H1 (cell line): ENCODE measurements around the gene MPV17L. TPM values are rescaled to one million over a fixed set of nuclear protein-coding genes. Genes with fewer than 3 reads are reported as not detected.
"Not testable (repeated sequence)": the region's sequence is repeated elsewhere in the genome, so short reads cannot be mapped to it uniquely, and the experiment has no call there.

Experiments
- CTCF ChIA-PET: fragments of 300-600 bp; sonication (Branson Sonifier 250); formaldehyde crosslinking; loops from one replicate; lab custom pipeline; 2021; ENCODE audit not compliant: partially characterized antibody; lab: Charles Lee
- POLR2A ChIA-PET: fragments of 300-600 bp; sonication (Branson Sonifier 250); formaldehyde crosslinking; loops from one replicate; lab custom pipeline; 2021; ENCODE audit warnings: inconsistent platforms; ENCODE audit not compliant: partially characterized antibody; lab: Charles Lee
- DNase-seq, 2 experiments: peaks; one replicate each; pipeline versions ENCODE4 v3.0.0 to v3.0.0-alpha.2; 2010 to 2022; ENCODE audit warnings: low spot score in 2 of 2, low read depth in 1 of 2, mixed read lengths in 1 of 2
- FAIRE-seq: peaks from 2 replicates; lab custom pipeline; 2011; peaks lifted over from hg19 to GRCh38; lab: Jason Lieb, UNC
- H2AFZ ChIP-seq: 2 replicates; pipeline ENCODE4 v1.8.1; 2012; ENCODE audit warnings: low read length, inconsistent platforms
- H2AK5ac ChIP-seq: 2 replicates; pipeline ENCODE4 v1.6.1; 2013; ENCODE audit warnings: low read depth, low read length
- H2BK120ac ChIP-seq: replicated peaks from 2 replicates; pipeline ENCODE3; 2013; ENCODE audit warnings: low read depth, low read length, inconsistent platforms
- H2BK12ac ChIP-seq: 2 replicates; pipeline ENCODE4 v1.6.1; 2013; ENCODE audit warnings: low read depth, low read length
- H2BK15ac ChIP-seq: 2 replicates; pipeline ENCODE4 v1.6.1; 2013; ENCODE audit warnings: low read length
- H2BK20ac ChIP-seq: 2 replicates; pipeline ENCODE4 v1.6.1; 2013; ENCODE audit warnings: low read length
- H2BK5ac ChIP-seq: 2 replicates; pipeline ENCODE4 v1.6.1; 2013; ENCODE audit warnings: low read depth, low read length
- H3K14ac ChIP-seq: 2 replicates; pipeline ENCODE4 v1.6.1; 2013; ENCODE audit warnings: inconsistent platforms; ENCODE audit not compliant: insufficient read length
- H3K18ac ChIP-seq: 2 replicates; pipeline ENCODE4 v1.6.1; 2013; ENCODE audit warnings: low read length; ENCODE audit errors: extremely low read depth
- H3K23ac ChIP-seq: 2 replicates; pipeline ENCODE4 v1.6.1; 2013; ENCODE audit warnings: inconsistent platforms; ENCODE audit not compliant: insufficient read length
- H3K23me2 ChIP-seq: 2 replicates; pipeline ENCODE4 v1.6.1; 2013; ENCODE audit warnings: low read depth, low read length
- H3K27ac ChIP-seq: 2 replicates; pipeline ENCODE4 v1.6.1; 2011; ENCODE audit warnings: low read depth, low read length, inconsistent platforms
- H3K27me3 ChIP-seq, 4 experiments: replicated peaks in 1 of 4; 1 replicate in 1 of 4; 2 replicates in 3 of 4; pipeline versions ENCODE4 v1.6.1 to v1.8.1; 2011 to 2013; ENCODE audit warnings: low read length in 3 of 4, mild to moderate bottlenecking in 3 of 4, inconsistent platforms in 2 of 4, mixed read lengths in 2 of 4, moderate library complexity in 1 of 4; ENCODE audit not compliant: control insufficient read depth in 3 of 4, insufficient read depth in 3 of 4; ENCODE audit errors: extremely low read depth in 1 of 4
- H3K36me3 ChIP-seq, 4 experiments: 2 replicates each; pipeline versions ENCODE4 v1.6.1 to v1.8.1; 2011 to 2013; ENCODE audit warnings: mild to moderate bottlenecking in 4 of 4, low read length in 3 of 4, moderate library complexity in 2 of 4, control low read depth in 1 of 4, inconsistent platforms in 1 of 4; ENCODE audit not compliant: insufficient read depth in 4 of 4, control insufficient read depth in 2 of 4
- H3K4ac ChIP-seq: replicated peaks from 2 replicates; pipeline ENCODE3; 2013; ENCODE audit warnings: low read length, low read depth, mixed read lengths, inconsistent platforms; ENCODE audit not compliant: insufficient read length
- H3K4me1 ChIP-seq, 4 experiments: replicated peaks in 1 of 4; 1 replicate in 1 of 4; 2 replicates in 3 of 4; pipeline versions ENCODE4 v1.6.1 to v1.8.1; 2011 to 2013; ENCODE audit warnings: low read length in 3 of 4, inconsistent platforms in 2 of 4, mixed read lengths in 1 of 4; ENCODE audit not compliant: insufficient read depth in 4 of 4, control insufficient read depth in 3 of 4
- H3K4me2 ChIP-seq, 2 experiments: 2 replicates each; pipeline versions ENCODE4 v1.6.1 to v1.8.1; 2011 to 2013; ENCODE audit warnings: low read depth in 2 of 2, low read length in 2 of 2, control low read depth in 1 of 2, inconsistent platforms in 1 of 2, mild to moderate bottlenecking in 1 of 2; ENCODE audit not compliant: insufficient read depth in 1 of 2
- H3K4me3 ChIP-seq, 4 experiments: fragments of 200-600, 300-600 bp in 1 of 4; sonication (generic), shearing (Covaris generic), sonication (Bioruptor Twin) in 1 of 4; 2 replicates each; pipeline versions ENCODE4 v1.5.1 to v1.8.1; 2011 to 2016; ENCODE audit warnings: low read length in 4 of 4, low read depth in 3 of 4, control low read depth in 2 of 4, inconsistent platforms in 2 of 4, mild to moderate bottlenecking in 2 of 4, mixed read lengths in 1 of 4, moderate library complexity in 1 of 4; ENCODE audit not compliant: insufficient read depth in 2 of 4; ENCODE audit errors: extremely low read depth in 1 of 4
- H3K56ac ChIP-seq: replicated peaks from 2 replicates; pipeline ENCODE3; 2013; ENCODE audit warnings: low read depth, mild to moderate bottlenecking, mixed read lengths, low read length, inconsistent platforms; ENCODE audit not compliant: insufficient read length
- H3K79me1 ChIP-seq: 2 replicates; pipeline ENCODE4 v1.6.1; 2013; ENCODE audit warnings: low read depth, low read length, control low read depth
- H3K79me2 ChIP-seq, 2 experiments: 2 replicates each; pipeline versions ENCODE4 v1.6.1 to v1.8.1; 2012 to 2013; ENCODE audit warnings: low read length in 2 of 2, mild to moderate bottlenecking in 2 of 2, inconsistent platforms in 1 of 2; ENCODE audit not compliant: insufficient read depth in 2 of 2, control insufficient read depth in 1 of 2
- H3K9ac ChIP-seq, 4 experiments: replicated peaks in 1 of 4; 1 replicate in 1 of 4; 2 replicates in 3 of 4; pipeline versions ENCODE4 v1.6.1 to v1.8.1; 2011 to 2013; ENCODE audit warnings: low read depth in 3 of 4, low read length in 3 of 4, control low read depth in 2 of 4, mild to moderate bottlenecking in 2 of 4, moderate library complexity in 2 of 4, inconsistent platforms in 1 of 4; ENCODE audit errors: extremely low read depth in 1 of 4
- H3K9me3 ChIP-seq, 2 experiments: 2 replicates each; pipeline versions ENCODE4 v1.6.1 to v1.8.1; 2012 to 2013; ENCODE audit warnings: mild to moderate bottlenecking in 2 of 2, moderate library complexity in 2 of 2, control low read depth in 1 of 2, inconsistent platforms in 1 of 2, low read depth in 1 of 2, low read length in 1 of 2, mixed read lengths in 1 of 2; ENCODE audit not compliant: insufficient read depth in 2 of 2
- H4K20me1 ChIP-seq, 2 experiments: replicated peaks in 1 of 2; 2 replicates each; pipeline versions ENCODE3 to v1.8.1; 2011 to 2013; ENCODE audit warnings: inconsistent platforms in 2 of 2, low read length in 2 of 2, mild to moderate bottlenecking in 1 of 2; ENCODE audit not compliant: insufficient read depth in 2 of 2, control insufficient read depth in 1 of 2
- H4K5ac ChIP-seq: 2 replicates; pipeline ENCODE4 v1.6.1; 2013; ENCODE audit warnings: low read length, low read depth, mixed read lengths, inconsistent platforms; ENCODE audit not compliant: insufficient read length
- H4K8ac ChIP-seq: 2 replicates; pipeline ENCODE4 v1.8.0; 2013; ENCODE audit warnings: mild to moderate bottlenecking, moderate library complexity, low read length, inconsistent platforms; ENCODE audit not compliant: insufficient read depth; ENCODE audit errors: extremely low read depth
- H4K91ac ChIP-seq: replicated peaks from 2 replicates; pipeline ENCODE3; 2013; ENCODE audit warnings: low read length, mixed read lengths, inconsistent platforms; ENCODE audit not compliant: insufficient read length
- WGBS, 2 experiments: shearing (Covaris generic) in 1 of 2; methylation state at CpG; one replicate each; pipeline versions ENCODE4 v1.1.6 to v1.1.7; 2013 to 2015; ENCODE audit warnings: low lambda C conversion rate in 2 of 2, mixed read lengths in 2 of 2, inconsistent platforms in 1 of 2, low coverage in 1 of 2, missing lambda C conversion rate in 1 of 2; ENCODE audit not compliant: insufficient replicate concordance in 2 of 2, insufficient coverage in 1 of 2, insufficient read length in 1 of 2; ENCODE audit errors: extremely low coverage in 1 of 2, missing lambda C conversion rate in 1 of 2; 5-methylcytosine and 5-hydroxymethylcytosine counted together
- polyA plus RNA-seq, 7 experiments: library from polyadenylated mRNA; depleted of rRNA in 3 of 7; stranded (reverse) in 5 of 7; unstranded in 2 of 7; fragments of >200 nt in 5 of 7; fragments of 200-250 nt in 2 of 7; gene quantifications; 1 replicate in 5 of 7; 2 replicates in 1 of 7; 4 replicates in 1 of 7; pipeline versions ENCODE4 v1.2.1 to v1.2.3, GENCODE V29; 2011 to 2013; ENCODE audit warnings: missing spikeins in 2 of 7, mixed read lengths in 2 of 7
- total RNA-seq: library from RNA; stranded (reverse); fragmentation: NEBNext Ultra II Directional; extraction: Animal tissue kit (Norgen Biotek cat#: 25700); gene quantifications from 2 replicates; pipeline ENCODE4 v1.2.1, GENCODE V29; 2021

Gene MPV17L
- total and polyA plus RNA-seq, 2 of the 8 experiments (the other 6 are each of a cell fraction or from before 2014, with no cell fraction given): 6.7 to 8.2 TPM

DNA sequence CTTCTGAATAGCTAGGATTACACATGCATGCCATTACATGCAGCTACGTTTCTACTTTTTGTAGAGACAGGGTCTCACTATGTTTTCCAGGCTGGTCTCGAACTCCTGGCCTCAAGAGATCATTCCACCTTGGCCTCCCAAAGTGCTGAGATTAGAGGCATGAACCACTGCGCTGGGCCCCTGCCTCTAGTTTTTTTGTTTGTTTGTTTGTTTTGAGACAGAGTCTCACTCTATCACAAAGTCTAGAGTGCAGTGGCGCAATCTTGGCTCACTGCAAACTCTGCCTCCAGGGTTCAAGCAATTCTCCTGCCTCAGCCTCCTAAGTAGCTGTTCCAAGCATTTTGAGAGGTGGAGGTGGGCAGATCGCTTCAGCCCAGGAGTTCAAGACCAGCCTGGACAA, 26.1 kb downstream of the MPV17L start:
- 85% methylated on average over 5 of the region's 5 CpGs; no CpG with 5 or more reads in 1 of the 2 experiments for WGBS, 2 experiments
- H2BK20ac ChIP-seq: not testable (repeated sequence)

More for the DNA sequence above, 26.1 kb downstream of the MPV17L start:
- H3K4me1 ChIP-seq, H4K20me1 ChIP-seq, H2BK15ac ChIP-seq, H3K23me2 ChIP-seq, H3K27ac ChIP-seq, H3K9me3 ChIP-seq, H2AK5ac ChIP-seq, H3K4me3 ChIP-seq, H2BK5ac ChIP-seq, H3K36me3 ChIP-seq, H3K56ac ChIP-seq, H4K5ac ChIP-seq, FAIRE-seq, H3K18ac ChIP-seq, H3K4me2 ChIP-seq, H2BK120ac ChIP-seq, H3K14ac ChIP-seq, H3K79me1 ChIP-seq, H3K9ac ChIP-seq, H3K4ac ChIP-seq, H3K79me2 ChIP-seq, H4K8ac ChIP-seq, H2AFZ ChIP-seq, DNase-seq, H3K23ac ChIP-seq, CTCF ChIA-PET, POLR2A ChIA-PET, H3K27me3 ChIP-seq, H4K91ac ChIP-seq, H2BK12ac ChIP-seq: not testable (repeated sequence)
